OCI-LY3 (cell line): Measurements from ENCODE around the gene CRYBA2.

Source experiments
- H2AFZ ChIP-seq: fragments of 200-600, 300-600 bp; shearing (Covaris generic); 2 replicates; pipeline ENCODE4 v1.6.0; 2014; ENCODE audit warnings: antibody characterized with exemption, low read depth, low read length
- H3K27ac ChIP-seq: fragments of 200-600, 300-600 bp; sonication (generic); 2 replicates; pipeline ENCODE4 v1.5.1; 2014; ENCODE audit warnings: mild to moderate bottlenecking, low read length, moderate library complexity, mixed read lengths
- H3K27me3 ChIP-seq: fragments of 200-600, 300-600 bp; sonication (generic); 2 replicates; pipeline ENCODE4 v1.6.1; 2014; ENCODE audit warnings: low read depth, low read length, mixed read lengths
- H3K36me3 ChIP-seq: fragments of 200-600, 300-600 bp; sonication (generic); replicated peaks from 2 replicates; pipeline ENCODE3; 2014; ENCODE audit warnings: low read depth, low read length, mixed read lengths
- H3K4me1 ChIP-seq: fragments of 300-600, 200-600 bp; sonication (generic); 2 replicates; pipeline ENCODE4 v1.6.1; 2014; ENCODE audit warnings: low read length, mixed read lengths
- H3K4me2 ChIP-seq: fragments of 200-600, 300-600 bp; sonication (generic); 2 replicates; pipeline ENCODE4 v1.6.1; 2014; ENCODE audit warnings: low read length, mixed read lengths
- H3K4me3 ChIP-seq: fragments of 300-600, 200-600 bp; sonication (generic); 2 replicates; pipeline ENCODE4 v1.5.1; 2014; ENCODE audit warnings: antibody characterized with exemption, mild to moderate bottlenecking, low read length, moderate library complexity
- H3K79me2 ChIP-seq: fragments of 300-600, 200-600 bp; shearing (Covaris generic); 2 replicates; pipeline ENCODE4 v1.6.1; 2014; ENCODE audit warnings: mild to moderate bottlenecking, low read length, mixed read lengths
- H3K9ac ChIP-seq: fragments of 300-600, 200-600 bp; shearing (Covaris generic); 2 replicates; pipeline ENCODE4 v1.6.0; 2014; ENCODE audit warnings: mild to moderate bottlenecking, low read length, moderate library complexity
- H3K9me3 ChIP-seq: fragments of 200-600, 300-600 bp; shearing (Covaris generic); 2 replicates; pipeline ENCODE4 v1.6.1; 2014; ENCODE audit warnings: low read length, mixed read lengths; ENCODE audit not compliant: insufficient read depth
- H4K20me1 ChIP-seq: fragments of 200-600, 300-600 bp; sonication (generic); 2 replicates; pipeline ENCODE4 v1.6.1; 2016; ENCODE audit warnings: low read length, mixed read lengths; ENCODE audit not compliant: insufficient read depth
- CTCF ChIP-seq: fragments of 200-600, 300-600 bp; sonication (generic); IDR thresholded peaks from 2 replicates; pipeline ENCODE4 v1.5.1; 2014; ENCODE audit warnings: antibody characterized with exemption, low read length, low read depth
- EZH2phosphoT487 ChIP-seq: fragments of 200-600 bp; shearing (Covaris generic); IDR thresholded peaks from 2 replicates; pipeline ENCODE4 v1.6.1; 2018; ENCODE audit warnings: antibody characterized with exemption, mixed run types, low read depth

CRYBA2 gene

GRCh38 chr2:218992703-218993344 lies 398 bp downstream of the CRYBA2 start:
- Histone ChIP-seq H3K9ac (no peak overlapping the region), H3K27ac (no peak overlapping the region), H3K4me2 (no peak overlapping the region), H3K4me1 (no peaks in the 10 kb centered on the region; the same call in 1 of the 2 replicates), H3K4me3 (no peak overlapping the region), H3K9me3 (no peaks in the 10 kb centered on the region), H2AFZ (no peak overlapping the region), H4K20me1 (no peaks in the 10 kb centered on the region), H3K79me2 (no peaks in the 10 kb centered on the region), H3K36me3 (no peaks in the 10 kb centered on the region), H3K27me3 (peaks cover 5% of the 10 kb centered on the region; the same call in 1 of the 2 replicates)
- TF ChIP-seq EZH2phosphoT487, result no peak
- no peak for TF ChIP-seq CTCF

DNA sequence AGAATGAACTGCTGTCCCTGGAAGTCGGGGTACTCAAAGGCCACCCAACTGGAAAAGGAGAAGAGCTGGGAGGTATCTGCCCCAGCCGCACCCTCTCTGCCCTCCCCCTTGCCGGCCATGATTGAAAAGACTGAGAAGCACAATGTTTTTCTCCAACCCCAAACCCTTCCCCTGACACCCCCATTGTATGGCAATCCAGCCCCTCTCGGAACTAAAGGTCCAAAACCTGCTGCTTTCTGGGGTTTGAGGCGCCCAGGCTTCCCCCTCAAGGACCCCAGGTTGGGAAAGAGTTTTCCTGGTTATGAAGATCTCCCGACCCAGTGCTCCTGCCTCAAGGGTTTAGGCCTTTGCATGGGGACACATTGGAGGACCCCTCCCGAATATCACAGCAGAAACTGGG lies 1.0 kb downstream of the CRYBA2 start:
- TF ChIP-seq CTCF (no peak), EZH2phosphoT487 (no peak)
- Histone ChIP-seq H3K4me1 (no peaks in the 10 kb centered on the region; the same call in 1 of the 2 replicates), H3K36me3 (no peaks in the 10 kb centered on the region), H3K9me3 (no peaks in the 10 kb centered on the region), H3K79me2 (no peaks in the 10 kb centered on the region), H2AFZ (no peak overlapping the region), H4K20me1 (no peaks in the 10 kb centered on the region), H3K4me2 (no peak overlapping the region), H3K9ac (no peak overlapping the region), H3K4me3 (no peak overlapping the region), H3K27me3 (peaks cover 5% of the 10 kb centered on the region; the same call in 1 of the 2 replicates), H3K27ac (no peak overlapping the region)

DNA sequence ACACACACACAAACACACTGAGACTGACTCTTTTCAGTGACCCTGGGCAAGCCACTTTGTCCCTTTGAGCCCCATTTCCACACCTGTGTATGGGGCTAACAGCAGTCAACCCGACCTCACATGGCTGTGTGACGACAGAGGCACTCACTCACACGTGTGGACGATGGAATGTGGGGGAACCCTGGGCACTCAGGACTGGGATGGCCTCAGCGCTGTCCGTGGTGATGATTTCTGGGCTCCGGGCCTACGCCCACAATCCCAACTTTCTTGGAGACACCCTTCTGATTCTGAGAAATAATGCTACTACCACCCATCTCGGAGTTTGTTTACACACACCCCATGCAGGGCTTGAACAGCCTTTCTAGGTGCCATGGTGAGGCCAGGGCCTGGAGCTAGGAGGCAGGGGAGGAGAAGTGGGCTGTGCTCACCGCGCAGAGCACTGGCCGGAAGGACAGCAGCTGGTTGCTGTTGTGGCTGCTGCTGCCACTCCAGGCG lies 1.5 kb downstream of the CRYBA2 start:
- Histone ChIP-seq H3K4me2 (no peak overlapping the region), H3K9ac (no peak overlapping the region), H3K79me2 (no peaks in the 10 kb centered on the region), H3K27ac (no peak overlapping the region), H3K4me3 (no peak overlapping the region), H2AFZ (no peak overlapping the region), H3K36me3 (no peaks in the 10 kb centered on the region), H3K4me1 (no peaks in the 10 kb centered on the region; the same call in 1 of the 2 replicates), H3K27me3 (0 out of 2 replicates have a peak, but pooled peaks cover 5% of the 10 kb centered on the region), H4K20me1 (no peaks in the 10 kb centered on the region), H3K9me3 (no peaks in the 10 kb centered on the region)
- TF ChIP-seq EZH2phosphoT487 (no peak), CTCF (no peak)

DNA sequence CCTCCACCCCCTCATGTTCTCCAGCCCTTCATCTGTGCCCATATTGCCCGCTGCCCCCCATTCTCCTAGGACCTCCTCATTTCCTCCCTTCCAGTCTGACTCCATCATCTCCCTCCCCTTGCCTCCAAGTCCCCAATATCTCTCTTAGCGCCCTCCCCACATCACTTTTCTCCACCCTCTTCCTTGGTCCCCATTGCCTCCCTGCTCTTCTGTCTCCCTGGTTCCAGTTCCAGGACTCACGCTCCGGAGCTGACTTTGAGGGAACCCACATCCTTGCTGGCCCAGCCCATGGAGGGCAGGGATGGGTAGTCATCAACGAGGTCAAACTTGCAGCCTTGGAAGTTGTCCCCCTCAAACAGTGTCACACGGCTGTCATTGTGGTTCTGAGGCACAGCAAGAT lies 2.6 kb downstream of the CRYBA2 start:
- H4K20me1 ChIP-seq, result no peaks in the 10 kb centered on the region
- no peaks in the 10 kb centered on the region for H3K4me1 ChIP-seq
- no peaks in the 10 kb centered on the region for H3K9me3 ChIP-seq
- H3K79me2 ChIP-seq, result no peaks in the 10 kb centered on the region
- no peak overlapping the region for H3K4me2 ChIP-seq
- H2AFZ ChIP-seq, result no peak overlapping the region
- TF ChIP-seq EZH2phosphoT487, result no peak
- TF ChIP-seq CTCF, result no peak
- H3K36me3 ChIP-seq, result no peaks in the 10 kb centered on the region
- 0 out of 2 replicates have a peak, but pooled peaks cover 5% of the 10 kb centered on the region for H3K27me3 ChIP-seq
- no peak overlapping the region for H3K27ac ChIP-seq
- H3K4me3 ChIP-seq, result no peak overlapping the region
- no peak overlapping the region for H3K9ac ChIP-seq
